ENCODE results near the gene MYLK.

The MYLK gene

GRCh38 chr3:123790254-123791072, 93.7 kb downstream of the MYLK start:
- DNase-seq, result no peak

DNA sequence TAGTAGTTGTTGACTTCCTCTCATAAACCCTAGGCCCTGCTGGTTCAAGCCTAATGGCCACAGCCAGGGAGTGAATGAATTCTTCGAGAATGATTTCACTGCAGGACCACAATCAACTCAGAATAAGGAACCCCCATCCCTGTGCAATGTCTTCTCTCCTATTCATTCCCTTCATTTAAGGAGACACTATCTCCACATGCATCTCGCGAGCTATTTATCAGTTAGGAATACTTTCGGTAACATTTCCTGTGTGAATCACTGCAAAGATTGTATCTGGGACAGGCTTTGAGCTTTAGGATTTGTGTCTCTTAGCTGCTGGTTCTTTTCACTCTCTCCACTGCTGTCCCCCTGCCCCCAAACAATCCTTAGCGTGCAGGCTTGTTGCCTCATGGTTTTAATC, 94.4 kb downstream of the MYLK start:
- no peak for DNase-seq

GRCh38 chr3:123789160-123789559, 95.0 kb downstream of the MYLK start:
- no peak for DNase-seq

DNA sequence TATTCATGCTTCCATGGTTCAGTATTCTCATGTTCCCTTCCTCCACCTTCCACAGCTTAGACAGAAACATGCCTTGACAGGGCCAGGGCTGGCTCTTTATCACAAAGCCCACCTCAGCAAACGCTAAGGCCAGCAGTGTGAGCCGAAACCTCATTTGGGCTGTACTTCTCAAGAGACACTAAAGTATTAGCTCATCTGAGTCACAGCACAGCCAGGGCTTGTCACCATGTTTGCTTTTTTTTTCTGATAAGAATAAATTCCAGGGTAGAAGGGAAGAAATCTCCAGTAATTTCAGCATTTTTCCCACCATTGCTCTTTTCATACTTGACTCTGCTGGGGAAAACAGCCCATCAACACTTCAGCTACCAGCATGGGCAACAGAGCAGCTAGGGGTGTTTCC, 95.4 kb downstream of the MYLK start:
- no peak for DNase-seq

DNA sequence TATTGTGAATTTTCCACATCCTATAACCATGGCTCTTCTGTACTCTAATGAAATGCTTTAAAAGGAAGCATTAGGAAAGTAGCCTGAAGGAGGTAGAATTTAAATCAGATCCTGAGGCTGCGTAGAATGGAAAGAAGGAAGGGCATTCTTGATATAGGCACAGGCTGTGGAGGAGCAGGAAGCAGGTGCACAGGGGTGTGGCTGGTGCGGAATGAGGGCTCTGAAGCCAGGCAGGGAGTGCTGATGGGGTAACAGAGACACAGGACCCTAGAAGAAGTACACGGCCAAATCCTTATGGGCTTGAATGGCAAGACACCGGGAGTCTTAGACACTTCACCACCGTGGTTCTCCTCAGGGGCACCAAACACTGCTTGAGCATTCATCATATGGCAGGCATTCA, 97.0 kb downstream of the MYLK start:
- no peak for DNase-seq

DNA sequence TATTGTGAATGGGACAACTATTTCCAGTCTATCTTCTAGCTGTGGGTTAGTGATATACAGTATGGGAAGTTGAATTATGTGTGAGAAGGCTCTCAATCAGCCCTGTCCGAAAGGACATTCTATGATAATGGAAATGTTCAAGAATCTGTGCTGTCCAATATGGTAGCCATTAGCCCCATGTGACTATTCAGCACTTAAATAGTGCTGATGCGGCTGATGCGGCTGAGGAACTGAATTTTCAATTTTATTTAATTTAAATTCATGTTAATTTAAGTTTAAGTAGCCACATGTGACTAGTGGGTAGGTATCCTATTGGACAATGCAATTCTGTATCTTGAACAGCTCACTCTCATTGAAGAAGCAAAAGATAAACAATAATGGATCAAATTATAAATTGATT, 98.5 kb downstream of the MYLK start:
- DNase-seq, result no peak

DNA sequence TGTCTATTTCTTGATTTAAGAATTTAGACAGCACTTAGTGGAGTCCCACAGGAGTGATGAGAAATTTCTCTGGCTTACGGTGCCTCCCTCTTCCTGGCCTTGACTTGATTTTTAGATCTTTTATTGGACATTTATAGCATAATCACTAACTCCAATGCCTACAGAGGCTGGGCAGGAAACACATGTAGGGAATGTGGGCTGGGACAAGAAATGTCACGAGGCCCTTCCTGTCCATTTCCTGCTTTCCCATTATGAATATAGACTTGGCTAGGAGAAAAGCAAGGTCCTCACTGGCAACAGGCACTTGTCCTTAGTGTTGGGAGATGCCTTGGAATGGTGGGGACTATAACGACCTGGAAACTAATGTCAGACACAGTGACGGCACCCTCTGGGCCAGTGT, 100.3 kb downstream of the MYLK start:
- DNase-seq, result no peak

DNA sequence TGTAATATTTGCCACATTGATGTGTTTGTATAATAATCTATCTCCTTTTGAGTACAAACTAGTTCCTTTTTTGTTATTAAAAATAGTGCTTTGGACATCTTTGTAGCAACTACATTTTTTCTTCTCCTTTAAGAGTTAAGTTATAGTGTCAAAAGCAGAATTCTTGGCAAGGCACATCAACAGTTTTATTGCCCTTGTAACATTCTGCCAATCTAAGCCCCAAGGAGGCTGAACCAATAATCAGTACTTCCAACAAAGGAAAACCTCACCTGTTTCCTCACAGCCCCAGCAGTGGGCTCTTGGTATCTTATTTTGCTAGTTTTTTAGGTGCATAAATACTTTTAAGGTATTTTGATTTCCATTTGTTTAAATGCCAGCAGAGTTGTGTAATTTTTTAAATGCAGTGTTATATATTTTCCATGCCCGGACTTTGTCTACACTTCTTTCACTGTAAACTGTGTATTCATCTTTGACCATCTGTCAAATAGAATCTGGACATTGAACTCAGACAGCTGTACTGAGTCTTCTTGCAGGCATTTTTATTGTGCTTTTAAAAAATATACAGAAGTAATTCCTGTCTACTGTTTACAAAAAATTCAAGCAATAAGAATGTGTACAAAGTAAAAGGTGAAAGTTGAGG, 101.0 kb downstream of the MYLK start:
- no peak for DNase-seq

- no peak for DNase-seq
Observed at GRCh38 chr3:123782488-123782887, 101.6 kb downstream of the MYLK start.

- DNase-seq, result no peak
Observed at GRCh38 chr3:123781571-123782275, 102.4 kb downstream of the MYLK start.

- DNase-seq, result no peak
Observed at GRCh38 chr3:123781138-123781537, 103.0 kb downstream of the MYLK start.

GRCh38 chr3:123780656-123781055, 103.5 kb downstream of the MYLK start:
- DNase-seq, result no peak

DNA sequence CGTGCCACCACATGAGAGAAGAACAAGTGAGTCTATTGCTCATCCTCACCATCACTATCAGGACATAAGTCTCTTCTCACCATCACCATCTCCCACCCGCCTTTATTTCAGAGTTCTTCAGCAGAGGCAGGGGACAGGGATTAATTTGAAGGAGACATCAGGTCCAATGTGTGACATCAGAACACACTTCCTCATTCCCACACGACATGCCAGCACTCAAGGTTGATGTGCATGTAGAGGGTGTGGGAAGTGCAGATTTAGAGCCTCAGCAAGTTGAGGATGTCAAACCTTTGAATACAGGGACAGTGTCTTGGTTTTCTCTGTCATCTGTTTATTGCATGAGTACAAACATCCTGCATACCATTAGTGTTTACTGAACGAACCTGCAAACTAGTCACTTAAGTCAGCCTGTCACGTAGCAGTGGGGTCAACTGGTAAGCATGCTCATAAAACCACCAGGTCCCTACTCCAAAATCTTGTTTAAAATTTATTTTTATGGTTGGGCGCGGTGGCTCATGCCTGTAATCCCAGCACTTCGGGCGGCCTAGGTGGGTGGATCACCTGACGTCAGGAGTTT, 104.4 kb downstream of the MYLK start:
- no peak for DNase-seq

DNA sequence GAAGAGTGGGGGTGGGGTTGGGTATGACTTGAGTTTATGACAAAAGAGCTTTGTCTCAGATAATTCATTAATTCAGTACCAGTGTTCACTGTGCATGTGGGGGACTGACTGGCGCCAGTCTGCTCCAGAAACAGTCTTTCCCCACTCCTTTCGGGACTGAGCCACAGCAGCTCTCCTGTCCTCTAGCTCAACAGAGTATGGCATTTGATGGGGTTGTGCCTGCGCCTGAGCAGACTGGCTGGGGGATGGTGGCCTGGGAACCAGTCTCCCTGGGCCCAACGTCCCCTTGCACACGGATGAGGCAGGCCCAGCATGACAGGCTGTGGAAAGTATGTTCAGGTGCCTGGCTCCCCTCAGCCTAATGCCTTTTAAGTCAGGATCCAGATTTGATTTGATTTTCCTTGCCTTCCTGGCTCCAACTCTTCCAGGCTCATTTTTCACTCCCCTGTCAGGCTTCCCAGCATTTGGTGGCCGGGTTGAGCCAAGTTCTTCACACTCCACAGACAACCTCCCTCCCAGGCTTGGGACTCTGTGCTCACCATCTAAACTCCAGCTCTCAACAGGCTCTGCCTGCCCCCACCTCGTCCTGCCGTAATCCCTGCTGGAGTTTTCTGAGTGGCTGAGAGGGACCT, 105.0 kb downstream of the MYLK start:
- DNase-seq, result no peak

DNA sequence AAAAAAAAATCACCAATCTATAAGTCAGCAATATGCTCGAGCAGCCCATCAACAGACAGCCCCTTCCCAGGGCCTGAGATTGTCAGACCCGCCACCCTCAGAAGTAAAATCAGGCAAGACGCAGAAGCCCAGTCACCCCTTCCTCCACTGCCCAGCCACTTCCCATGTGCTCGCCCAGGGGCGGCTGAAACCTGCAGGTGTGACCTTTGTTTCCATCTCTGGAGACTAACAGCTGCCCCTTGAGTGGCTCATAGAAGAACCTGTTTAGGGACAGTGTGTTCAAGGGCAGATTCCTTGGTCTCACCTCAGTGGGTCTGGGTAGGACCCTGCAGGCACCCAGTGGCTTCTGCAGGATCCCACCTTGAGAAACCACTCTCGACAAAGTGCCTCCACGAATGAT, 105.6 kb downstream of the MYLK start:
- no peak for DNase-seq

- no peak for DNase-seq
Observed at GRCh38 chr3:123776071-123776782, 107.9 kb downstream of the MYLK start.

DNA sequence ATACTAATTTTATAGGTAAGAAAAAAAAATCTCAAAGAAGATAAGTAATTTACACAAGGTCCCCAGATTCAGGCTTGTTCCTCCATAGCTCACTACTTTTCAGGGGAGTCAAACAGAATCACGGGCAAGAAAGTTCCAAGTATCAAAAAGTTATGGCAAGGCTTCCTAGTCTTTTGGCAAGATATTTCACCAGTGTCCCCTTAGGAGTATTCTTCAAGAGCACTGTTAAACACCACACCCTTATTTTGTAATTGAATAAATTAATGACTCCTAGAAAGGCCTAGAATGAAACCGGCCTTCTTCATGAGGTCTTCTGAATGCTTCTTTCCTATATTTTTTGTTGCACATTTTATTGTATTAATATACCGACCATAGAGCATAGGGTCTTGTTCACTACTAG, 109.7 kb downstream of the MYLK start:
- DNase-seq, result no peak

- DNase-seq, result no peak
Observed at GRCh38 chr3:123773681-123774431, 110.3 kb downstream of the MYLK start.

GRCh38 chr3:123769356-123769743, 114.8 kb downstream of the MYLK start:
- DNase-seq, result no peak

GRCh38 chr3:123768480-123769355, 115.4 kb downstream of the MYLK start:
- DNase-seq, result no peak

All from NCI-H1436 (cell line).